Transverse colon (tissue), 4 donors: ENCODE data around the gene BPIFB3. TPM values are rescaled to one million over a fixed set of nuclear protein-coding genes. Genes with fewer than 3 reads are reported as not detected.

Experiments used
- DNase-seq: peaks from one replicate; pipeline ENCODE4 v3.0.0-alpha.2; 2019
- H3K27ac ChIP-seq, 4 donors: fragments of 200-600 bp; sonication (generic); 2 replicates each; pipeline ENCODE4 v1.5.1; 2016 to 2018; ENCODE audit warnings: inconsistent platforms in 4 of 4
- H3K27me3 ChIP-seq: fragments of 200-600 bp; sonication (generic); 2 replicates; pipeline ENCODE4 v1.5.1; 2017; ENCODE audit warnings: inconsistent platforms
- H3K36me3 ChIP-seq, 4 donors: fragments of 200-600 bp; sonication (generic); 2 replicates each; pipeline ENCODE4 v1.5.1; 2017 to 2019; ENCODE audit warnings: inconsistent platforms in 4 of 4
- H3K4me1 ChIP-seq, 4 donors: fragments of 200-600 bp; sonication (generic); 2 replicates each; pipeline ENCODE4 v1.5.1; 2017 to 2020; ENCODE audit warnings: inconsistent platforms in 4 of 4
- H3K4me3 ChIP-seq, 4 donors: fragments of 200-600 bp; sonication (generic); 1 replicate in 1 of 4; 2 replicates in 3 of 4; pipeline versions ENCODE4 v1.5.1 to v1.6.1; 2017 to 2019; ENCODE audit warnings: inconsistent platforms in 4 of 4
- H3K9me3 ChIP-seq, 2 donors: fragments of 200-600 bp; sonication (generic); 2 replicates each; pipeline ENCODE4 v1.5.1; 2017 to 2019; ENCODE audit warnings: inconsistent platforms in 2 of 2
- CTCF ChIP-seq, 5 experiments: fragments of 200-600 bp in 3 of 5; fragments of 450-650 bp in 2 of 5; sonication (generic) in 3 of 5; IDR thresholded peaks; 1 replicate in 2 of 5; 2 replicates in 3 of 5; pipeline ENCODE4 v1.5.1; 2016 to 2017; ENCODE audit warnings: antibody characterized with exemption in 5 of 5, inconsistent platforms in 3 of 5, mild to moderate bottlenecking in 2 of 5, moderate library complexity in 1 of 5
- EP300 ChIP-seq: sonication (generic); formaldehyde crosslinking; IDR thresholded peaks from one replicate; pipeline ENCODE4 v1.6.1; 2017; ENCODE audit warnings: antibody characterized with exemption, low read depth
- POLR2A ChIP-seq: fragments of 450-650 bp; IDR thresholded peaks from one replicate; pipeline ENCODE4 v1.6.1; 2016; ENCODE audit warnings: antibody characterized with exemption, mild to moderate bottlenecking, moderate library complexity
- POLR2AphosphoS5 ChIP-seq, 3 donors: sonication (generic); formaldehyde crosslinking; IDR thresholded peaks; one replicate each; pipeline ENCODE4 v1.6.1; 2016; ENCODE audit warnings: antibody characterized with exemption in 3 of 3
- whole genome bisulfite sequencing, 2 donors: methylation state at CpG; one replicate each; pipeline ENCODE4 v1.1.5; 2018; ENCODE audit warnings: low coverage in 1 of 2; 5-methylcytosine and 5-hydroxymethylcytosine counted together
- in situ Hi-C, 4 donors: fragments of 200-750 bp; cut with MboI; loops; one replicate each; pipeline versions ENCODE4 v1.15.0 to v1.15.1; 2017; ENCODE audit warnings: low sequenced_read_pairs in 3 of 4, low pct_ligation_motif_present in 1 of 4, low pct_unique_long_range_greater_than_20kb in 1 of 4
- intact Hi-C: fragments of 100-400 bp; cut with DNase I; formaldehyde crosslinking; loops from one replicate; pipeline ENCODE4 v1.15.1; 2023; ENCODE audit warnings: low total_unique reads
- total RNA-seq, 4 donors: library from RNA; depleted of rRNA; stranded (reverse); fragments of >200 nt; gene quantifications; one replicate each; pipeline ENCODE4 v1.1.0, GENCODE V29; 2016

The BPIFB3 gene
- total RNA-seq, result not detected

GRCh38 chr20:33053291-33054106, at the start of gene BPIFB3:
Gene BPIFB3, plus strand, starts transcription at chr20:33053903. Its CDS starts 1,533 bp downstream, at chr20:33055436.
- in situ Hi-C loops, result no loop called here
- H3K4me1 ChIP-seq, result no peaks in the 10 kb centered on the region

GRCh38 chr20:33004141-33004751, 49.5 kb upstream of the BPIFB3 start, which contains the start of gene SUN5:
Gene SUN5, minus strand, starts transcription at chr20:33004433. Its CDS starts 93 bp downstream, at chr20:33004340.
- WGBS, 2 donors, result 40 to 62% methylated on average over 1 to 6 of the region's 6 CpGs
- intact Hi-C loops (no loop called here), in situ Hi-C loops (no loop called here)
- H3K27me3 ChIP-seq, result no peaks in the 10 kb centered on the region
- no peaks in the 10 kb centered on the region for H3K36me3 ChIP-seq
- H3K4me1 ChIP-seq, result no peaks in the 10 kb centered on the region
- no peak within 1 kb of the TSS for H3K27ac ChIP-seq
- TF ChIP-seq EP300, result no peak
- no peak for TF ChIP-seq CTCF (IDR thresholded peaks at IDR 0.05)
- TF ChIP-seq POLR2A, result no peak
- TF ChIP-seq POLR2AphosphoS5 (IDR thresholded peaks at IDR 0.05), result no peak
- H3K9me3 ChIP-seq, result no peaks in the 10 kb centered on the region
- no peak within 1 kb of the TSS for H3K4me3 ChIP-seq
- DNase-seq, result no peak

More at GRCh38 chr20:33053291-33054106, at the start of gene BPIFB3:
- 74 to 85% methylated on average over 3 to 19 of the region's 25 CpGs for WGBS, 2 donors
- DNase-seq, result no peak
- intact Hi-C loops, result no loop called here
- no peaks in the 10 kb centered on the region for H3K36me3 ChIP-seq
- H3K27me3 ChIP-seq, result no peaks in the 10 kb centered on the region
- no peaks in the 10 kb centered on the region for H3K9me3 ChIP-seq
- TF ChIP-seq POLR2AphosphoS5 (IDR thresholded peaks at IDR 0.05) (no peak), EP300 (no peak), CTCF (IDR thresholded peaks at IDR 0.05) (no peak), POLR2A (no peak)
- H3K4me3 ChIP-seq, result no peak within 1 kb of the TSS
- no peak within 1 kb of the TSS for H3K27ac ChIP-seq

- Histone ChIP-seq H3K9me3 (no peaks in the 10 kb centered on the region), H3K36me3 (no peaks in the 10 kb centered on the region), H3K4me1 (no peaks in the 10 kb centered on the region), H3K27ac (no peak overlapping the region), H3K27me3 (no peaks in the 10 kb centered on the region), H3K4me3 (no peak overlapping the region)
- in situ Hi-C loops, result no loop called here
- 43 to 55% methylated on average over 4 of the region's 4 CpGs for WGBS, 2 donors
- no peak for DNase-seq
- intact Hi-C loops, result no loop called here
- TF ChIP-seq EP300, result no peak
- TF ChIP-seq POLR2AphosphoS5 (IDR thresholded peaks at IDR 0.05), result no peak
- peak; percentile 18 to 35 (median 21) for TF ChIP-seq CTCF (IDR thresholded peaks at IDR 0.05)
- no peak for TF ChIP-seq POLR2A
These were observed 48.6 kb upstream of the BPIFB3 start for GRCh38 chr20:33005132-33005566.

GRCh38 chr20:33005908-33006775, 47.6 kb upstream of the BPIFB3 start:
- WGBS, 2 donors, result 60 to 80% methylated on average over 1 to 8 of the region's 8 CpGs
- Histone ChIP-seq H3K4me3 (no peak overlapping the region), H3K36me3 (no peaks in the 10 kb centered on the region), H3K27me3 (no peaks in the 10 kb centered on the region), H3K27ac (no peak overlapping the region), H3K4me1 (no peaks in the 10 kb centered on the region), H3K9me3 (no peaks in the 10 kb centered on the region)
- DNase-seq, result no peak
- TF ChIP-seq EP300, result no peak
- TF ChIP-seq CTCF (IDR thresholded peaks at IDR 0.05), result no peak
- TF ChIP-seq POLR2A, result no peak
- TF ChIP-seq POLR2AphosphoS5 (IDR thresholded peaks at IDR 0.05), result no peak
- in situ Hi-C loops (no loop called here), intact Hi-C loops (no loop called here)
